NCI-H345 treated with DMSO at 0.1 percent for 48 hours (cell line): Measurements from ENCODE around the gene HNRNPA2B1.
"Not testable (repeated sequence)": the region's sequence is repeated elsewhere in the genome, so short reads cannot be mapped to it uniquely, and the experiment has no call there.

Experiments
- DNase-seq: peaks from one replicate; lab custom pipeline; 2025; ENCODE audit not compliant: unreplicated experiment; lab: John Stamatoyannopoulos, UW

Gene HNRNPA2B1

GRCh38 chr7:26147646-26148306 lies 52.8 kb downstream of the HNRNPA2B1 start:
- DNase-seq, result not testable (repeated sequence)

GRCh38 chr7:26147030-26147429 lies 53.5 kb downstream of the HNRNPA2B1 start:
- no peak for DNase-seq

- DNase-seq, result no peak
These were observed 55.3 kb downstream of the HNRNPA2B1 start for GRCh38 chr7:26145238-26145637.

- no peak for DNase-seq
These were observed 56.1 kb downstream of the HNRNPA2B1 start for GRCh38 chr7:26144184-26145080.

GRCh38 chr7:26143298-26144048 lies 57.1 kb downstream of the HNRNPA2B1 start:
- no peak for DNase-seq

- DNase-seq, result no peak
These were observed 59.5 kb downstream of the HNRNPA2B1 start for GRCh38 chr7:26141077-26141476.

- DNase-seq, result no peak
These were observed 60.2 kb downstream of the HNRNPA2B1 start for GRCh38 chr7:26140380-26140779.
